Sciatic nerve (tissue), 2 donors: ENCODE measurements around the gene TREH. TPM values are rescaled to one million over a fixed set of nuclear protein-coding genes. Genes with fewer than 3 reads are reported as not detected.
"Not testable (repeated sequence)": the region's sequence is repeated elsewhere in the genome, so short reads cannot be mapped to it uniquely, and the experiment has no call there.

Source experiments
- ATAC-seq: fragments of 200-7000 bp; cut with Tn5 transposase; one replicate; pipeline ENCODE4 v1.9.1; 2020; ENCODE audit warnings: mild to moderate bottlenecking, moderate library complexity
- DNase-seq: peaks from one replicate; pipeline ENCODE4 v3.0.0-alpha.2; 2020; ENCODE audit warnings: low spot score
- intact Hi-C: fragments of 100-400 bp; cut with DNase I; formaldehyde crosslinking; loops from one replicate; pipeline ENCODE4 v1.14.2; 2022
- total RNA-seq: library from RNA; stranded (reverse); fragmentation: NEBNext Ultra II Directional; extraction: Animal tissue kit (Norgen Biotek cat#: 25700); gene quantifications from one replicate; pipeline ENCODE4 v1.2.1, GENCODE V29; 2021
- donor health status: DM: no; HTN: no; CAD: no.
- donor health status: DM: no; HTN: no; CAD: no.

Gene TREH
- total RNA-seq, 1 donor from 2014 or later, result not detected

GRCh38 chr11:118622376-118623268 lies 56.8 kb downstream of the TREH start:
- ATAC-seq (no peak), DNase-seq (no peak)
- intact Hi-C loops, result no loop called here

- intact Hi-C loops, result no loop called here
- no peak for DNase-seq
These were observed 57.6 kb downstream of the TREH start for GRCh38 chr11:118621784-118622375.

GRCh38 chr11:118621071-118621783 lies 58.2 kb downstream of the TREH start:
- intact Hi-C loops, result no loop called here
- DNase-seq (peak; percentile 94), ATAC-seq (peak; percentile 71)

More at GRCh38 chr11:118621784-118622375, 57.6 kb downstream of the TREH start:
- ATAC-seq, result no peak

- intact Hi-C loops, result no loop called here
- ATAC-seq (no peak), DNase-seq (no peak)
These were observed 58.9 kb downstream of the TREH start for GRCh38 chr11:118620529-118621070.

GRCh38 chr11:118619444-118620197 lies 59.8 kb downstream of the TREH start:
- no peak for DNase-seq
- intact Hi-C loops, result no loop called here

GRCh38 chr11:118618991-118619375 lies 60.5 kb downstream of the TREH start:
- peak; percentile 74 for ATAC-seq
- DNase-seq, result no peak
- intact Hi-C loops, result no loop called here

More at GRCh38 chr11:118619444-118620197, 59.8 kb downstream of the TREH start:
- ATAC-seq, result peak; percentile 20

GRCh38 chr11:118618115-118618990 lies 61.1 kb downstream of the TREH start:
- peak; percentile 86 for DNase-seq
- intact Hi-C loops, result no loop called here
- peak; percentile 83 for ATAC-seq

- ATAC-seq, result no peak
- DNase-seq, result no peak
- intact Hi-C loops, result no loop called here
These were observed 63.5 kb downstream of the TREH start for GRCh38 chr11:118615976-118616371.

GRCh38 chr11:118615282-118615975 lies 64.0 kb downstream of the TREH start:
- intact Hi-C loops, result no loop called here
- ATAC-seq (no peak), DNase-seq (no peak)

- ATAC-seq (no peak), DNase-seq (no peak)
- intact Hi-C loops, result no loop called here
These were observed 64.9 kb downstream of the TREH start for GRCh38 chr11:118614511-118614910.

- peak; percentile 76 for DNase-seq
- intact Hi-C loops, result no loop called here
- no peak for ATAC-seq
These were observed 67.1 kb downstream of the TREH start for GRCh38 chr11:118612378-118612777.

GRCh38 chr11:118611433-118611795 lies 68.0 kb downstream of the TREH start:
- intact Hi-C loops, ATAC-seq: not testable (repeated sequence)
- DNase-seq, result peak; percentile 57

- peak; percentile 92 for DNase-seq
- peak; percentile 43 for ATAC-seq
- intact Hi-C loops, result no loop called here
These were observed 68.5 kb downstream of the TREH start for GRCh38 chr11:118610773-118611432.

GRCh38 chr11:118610225-118610772 lies 69.2 kb downstream of the TREH start:
- intact Hi-C loops, result no loop called here
- ATAC-seq, result no peak
- peak; percentile 62 for DNase-seq

- ATAC-seq (peak; percentile 1), DNase-seq (peak; percentile 70)
- intact Hi-C loops, result no loop called here
These were observed 69.8 kb downstream of the TREH start for GRCh38 chr11:118609380-118610224.
